Measurements from ENCODE around the gene KCTD15.

- TF ChIP-seq, protein P1, sequence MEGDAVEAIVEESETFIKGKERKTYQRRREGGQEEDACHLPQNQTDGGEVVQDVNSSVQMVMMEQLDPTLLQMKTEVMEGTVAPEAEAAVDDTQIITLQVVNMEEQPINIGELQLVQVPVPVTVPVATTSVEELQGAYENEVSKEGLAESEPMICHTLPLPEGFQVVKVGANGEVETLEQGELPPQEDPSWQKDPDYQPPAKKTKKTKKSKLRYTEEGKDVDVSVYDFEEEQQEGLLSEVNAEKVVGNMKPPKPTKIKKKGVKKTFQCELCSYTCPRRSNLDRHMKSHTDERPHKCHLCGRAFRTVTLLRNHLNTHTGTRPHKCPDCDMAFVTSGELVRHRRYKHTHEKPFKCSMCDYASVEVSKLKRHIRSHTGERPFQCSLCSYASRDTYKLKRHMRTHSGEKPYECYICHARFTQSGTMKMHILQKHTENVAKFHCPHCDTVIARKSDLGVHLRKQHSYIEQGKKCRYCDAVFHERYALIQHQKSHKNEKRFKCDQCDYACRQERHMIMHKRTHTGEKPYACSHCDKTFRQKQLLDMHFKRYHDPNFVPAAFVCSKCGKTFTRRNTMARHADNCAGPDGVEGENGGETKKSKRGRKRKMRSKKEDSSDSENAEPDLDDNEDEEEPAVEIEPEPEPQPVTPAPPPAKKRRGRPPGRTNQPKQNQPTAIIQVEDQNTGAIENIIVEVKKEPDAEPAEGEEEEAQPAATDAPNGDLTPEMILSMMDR (IDR thresholded peaks at IDR 0.05; ENCODE audit: borderline replicate concordance, extremely low read depth, low read length, poor library complexity, severe bottlenecking): no peak
- no peak for TF ChIP-seq EZH2 (IDR thresholded peaks at IDR 0.05; ENCODE audit: borderline replicate concordance, low read depth, low read length, severe bottlenecking)
Measured at GRCh38 chr19:33812388-33813330, 16.0 kb downstream of the KCTD15 start.

Data from DND-41 (cell line).